ENCODE measurements around the gene AMER3.
A peak's percentile ranks its signal among the peaks of the same experiment; 100 is the strongest.
"Not testable (repeated sequence)": the region's sequence is repeated elsewhere in the genome, so short reads cannot be mapped to it uniquely, and the experiment has no call there.

Gene AMER3

GRCh38 chr2:130755256-130756052 lies at the start of gene AMER3:
Gene AMER3, plus strand, starts transcription at chr2:130755540. Its CDS starts 6,533 bp downstream, at chr2:130762073.
- TF ChIP-seq CTCF (IDR thresholded peaks at IDR 0.05; ENCODE audit: low read length, missing control alignments): no peak
- DNase-seq (ENCODE audit: low read depth): no peak
- H3K4me3 ChIP-seq (replicated peaks; ENCODE audit: low read depth, low read length): no peak within 1 kb of the TSS

GRCh38 chr2:130714795-130715194 lies 40.5 kb upstream of the AMER3 start:
- DNase-seq (ENCODE audit: low read depth); H3K4me3 ChIP-seq (replicated peaks; ENCODE audit: low read depth, low read length): not testable (repeated sequence)

GRCh38 chr2:130720036-130720435 lies 35.3 kb upstream of the AMER3 start:
- DNase-seq (ENCODE audit: low read depth): no peak
- TF ChIP-seq CTCF (IDR thresholded peaks at IDR 0.05; ENCODE audit: low read length, missing control alignments): no peak
- H3K4me3 ChIP-seq (replicated peaks; ENCODE audit: low read depth, low read length): no peak overlapping the region

- no peak for TF ChIP-seq CTCF (IDR thresholded peaks at IDR 0.05; ENCODE audit: low read length, missing control alignments)
- no peak for DNase-seq (ENCODE audit: low read depth)
- no peak overlapping the region for H3K4me3 ChIP-seq (replicated peaks; ENCODE audit: low read depth, low read length)
Observed at GRCh38 chr2:130720528-130720927, 34.8 kb upstream of the AMER3 start.

GRCh38 chr2:130724455-130724854 lies 30.9 kb upstream of the AMER3 start:
- TF ChIP-seq CTCF (IDR thresholded peaks at IDR 0.05; ENCODE audit: low read length, missing control alignments): no peak
- no peak for DNase-seq (ENCODE audit: low read depth)
- no peak overlapping the region for H3K4me3 ChIP-seq (replicated peaks; ENCODE audit: low read depth, low read length)

GRCh38 chr2:130726614-130727180 lies 28.6 kb upstream of the AMER3 start:
- no peak for TF ChIP-seq CTCF (IDR thresholded peaks at IDR 0.05; ENCODE audit: low read length, missing control alignments)
- DNase-seq (ENCODE audit: low read depth): no peak
- peak overlapping the region; percentile 57 for H3K4me3 ChIP-seq (replicated peaks; ENCODE audit: low read depth, low read length)

- peak overlapping the region; percentile 57 for H3K4me3 ChIP-seq (replicated peaks; ENCODE audit: low read depth, low read length)
- DNase-seq (ENCODE audit: low read depth): peak; percentile 70
- no peak for TF ChIP-seq CTCF (IDR thresholded peaks at IDR 0.05; ENCODE audit: low read length, missing control alignments)
Observed at GRCh38 chr2:130727286-130727924, 27.9 kb upstream of the AMER3 start.

Measured in fibroblast of pulmonary artery (primary cell).